ENCODE data around the gene PRICKLE3. TPM values are rescaled to one million over a fixed set of nuclear protein-coding genes. Genes with fewer than 3 reads are reported as not detected.

PRICKLE3 gene
- total and polyA plus RNA-seq, 7 experiments from 2014 or later, result 1.4 to 19.8 (median 9.0) TPM

- H3K4me3 Mint-ChIP-seq, result peak overlapping the region; percentile 76 to 87 (median 80)
- CTCF ChIA-PET, result no interaction called here
- Histone ChIP-seq H3K36me3 (ENCODE audit: control insufficient read depth in 2 of 3, insufficient read depth in 3 of 3, low read length in 3 of 3) (no peaks in the 10 kb centered on the region), H3K27ac (ENCODE audit: low read depth, low read length) (peak overlapping the region; percentile 71), H3K27me3 (ENCODE audit: control insufficient read depth in 2 of 2, insufficient read depth in 2 of 2, low read length in 2 of 2) (no peaks in the 10 kb centered on the region), H3K4me1 (ENCODE audit: control insufficient read depth in 2 of 2, insufficient read depth in 2 of 2, low read length in 2 of 2) (peaks cover 0 to 4% of the 10 kb centered on the region in 2 donors), H3K9me3 (ENCODE audit: control insufficient read depth in 2 of 3, low read length in 3 of 3) (no peaks in the 10 kb centered on the region), H3K4me3 (ENCODE audit: low read length) (peak overlapping the region; percentile 28)
- no peaks in the 10 kb centered on the region for H3K27me3 Mint-ChIP-seq
- POLR2A ChIA-PET, result interaction anchor here (0.6 to 1.5 kb wide), 3 partner anchors 37 to 75 kb away, joined by 3 to 4 read pairs (median 3); no protein-coding TSS in a partner anchor
- H3K9me3 Mint-ChIP-seq, result peaks cover 0 to 4% (median 0%) of the 10 kb centered on the region in 11 donors
- peaks cover 6 to 26% (median 21%) of the 10 kb centered on the region in 7 donors for H3K4me1 Mint-ChIP-seq
- peak overlapping the region; percentile 67 to 94 (median 88) for H3K27ac Mint-ChIP-seq
- intact Hi-C loops (cut with micrococcal nuclease), result loop anchor here (1.0 to 2.0 kb wide), 4 partner anchors 30 to 524 kb away; partner anchors contain the start of genes PPP1R3F (in 2 of the 2) and SYP (in 2 of the 2)
- ATAC-seq (peak; percentile 78), DNase-seq (peak; percentile 19 to 63 (median 44))
- no peaks in the 10 kb centered on the region for H3K36me3 Mint-ChIP-seq
Observed at GRCh38 chrX:49230500-49231232, 44.5 kb upstream of the PRICKLE3 start.

GRCh38 chrX:49228185-49228584, 42.0 kb upstream of the PRICKLE3 start:
- no peak overlapping the region for H3K4me3 Mint-ChIP-seq
- H3K36me3 Mint-ChIP-seq, result no peaks in the 10 kb centered on the region

DNA sequence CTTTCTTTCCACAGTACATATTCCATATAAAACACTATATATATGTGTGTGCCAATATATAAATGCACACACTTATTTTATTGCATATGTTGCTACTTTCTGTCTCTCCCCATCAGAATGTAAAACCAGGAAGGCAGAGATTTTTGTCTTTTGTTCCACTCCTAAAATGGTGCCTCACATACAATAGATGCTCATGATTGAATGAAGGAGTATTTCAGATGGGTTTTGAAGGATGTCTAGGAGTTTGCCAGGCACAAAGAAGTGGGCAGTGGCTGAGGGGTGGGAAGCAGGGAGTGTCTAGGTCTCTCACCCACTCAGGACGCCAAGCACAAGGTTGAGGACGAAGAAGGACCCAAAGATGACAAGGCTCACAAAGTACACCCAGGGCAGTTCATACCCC, 41.6 kb upstream of the PRICKLE3 start:
- Mint-ChIP-seq H3K9me3 (peaks cover 0 to 4% (median 0%) of the 10 kb centered on the region in 11 donors), H3K27me3 (peaks cover 0 to 9% (median 0%) of the 10 kb centered on the region in 5 donors), H3K4me1 (peaks cover 4 to 20% (median 14%) of the 10 kb centered on the region in 7 donors), H3K27ac (peak overlapping the region in 1 of 9 donors; percentile 22), H3K36me3 (no peaks in the 10 kb centered on the region), H3K4me3 (peak overlapping the region in 1 of 10 donors; percentile 42)
- no peak for ATAC-seq
- Histone ChIP-seq H3K36me3 (ENCODE audit: control insufficient read depth in 2 of 3, insufficient read depth in 3 of 3, low read length in 3 of 3) (no peaks in the 10 kb centered on the region), H3K27me3 (ENCODE audit: control insufficient read depth in 2 of 2, insufficient read depth in 2 of 2, low read length in 2 of 2) (no peaks in the 10 kb centered on the region), H3K4me3 (ENCODE audit: low read length) (no peak overlapping the region), H3K27ac (ENCODE audit: low read depth, low read length) (no peak overlapping the region), H3K4me1 (ENCODE audit: control insufficient read depth in 2 of 2, insufficient read depth in 2 of 2, low read length in 2 of 2) (peaks cover 0 to 4% of the 10 kb centered on the region in 2 donors), H3K9me3 (ENCODE audit: control insufficient read depth in 2 of 3, low read length in 3 of 3) (no peaks in the 10 kb centered on the region)
- intact Hi-C loops (cut with micrococcal nuclease), result no loop called here
- ChIA-PET POLR2A (no interaction called here), CTCF (no interaction called here)
- no peak for DNase-seq

More at GRCh38 chrX:49228185-49228584, 42.0 kb upstream of the PRICKLE3 start:
- Histone ChIP-seq H3K27ac (ENCODE audit: low read depth, low read length) (no peak overlapping the region), H3K27me3 (ENCODE audit: control insufficient read depth in 2 of 2, insufficient read depth in 2 of 2, low read length in 2 of 2) (no peaks in the 10 kb centered on the region), H3K4me1 (ENCODE audit: control insufficient read depth in 2 of 2, insufficient read depth in 2 of 2, low read length in 2 of 2) (peaks cover 0 to 4% of the 10 kb centered on the region in 2 donors), H3K4me3 (ENCODE audit: low read length) (no peak overlapping the region), H3K36me3 (ENCODE audit: control insufficient read depth in 2 of 3, insufficient read depth in 3 of 3, low read length in 3 of 3) (no peaks in the 10 kb centered on the region), H3K9me3 (ENCODE audit: control insufficient read depth in 2 of 3, low read length in 3 of 3) (no peaks in the 10 kb centered on the region)
- POLR2A ChIA-PET, result interaction anchor here (1.2 kb wide), 1 partner anchor 41 kb away, joined by 3 read pairs; no protein-coding TSS in a partner anchor
- Mint-ChIP-seq H3K27ac (no peak overlapping the region), H3K9me3 (peaks cover 0 to 4% (median 0%) of the 10 kb centered on the region in 11 donors), H3K4me1 (peaks cover 4 to 20% (median 16%) of the 10 kb centered on the region in 7 donors), H3K27me3 (peaks cover 0 to 8% (median 0%) of the 10 kb centered on the region in 5 donors)
- ATAC-seq, result no peak
- no peak for DNase-seq
- CTCF ChIA-PET, result no interaction called here
- intact Hi-C loops (cut with micrococcal nuclease), result no loop called here

- Mint-ChIP-seq H3K27me3 (peaks cover 0 to 10% (median 0%) of the 10 kb centered on the region in 5 donors), H3K36me3 (no peaks in the 10 kb centered on the region), H3K4me3 (no peak overlapping the region), H3K4me1 (peaks cover 4 to 20% (median 12%) of the 10 kb centered on the region in 7 donors), H3K27ac (no peak overlapping the region), H3K9me3 (peaks cover 0 to 4% (median 0%) of the 10 kb centered on the region in 11 donors)
- Histone ChIP-seq H3K4me1 (ENCODE audit: control insufficient read depth in 2 of 2, insufficient read depth in 2 of 2, low read length in 2 of 2) (peaks cover 0 to 4% of the 10 kb centered on the region in 2 donors), H3K27me3 (ENCODE audit: control insufficient read depth in 2 of 2, insufficient read depth in 2 of 2, low read length in 2 of 2) (no peaks in the 10 kb centered on the region), H3K36me3 (ENCODE audit: control insufficient read depth in 2 of 3, insufficient read depth in 3 of 3, low read length in 3 of 3) (no peaks in the 10 kb centered on the region), H3K27ac (ENCODE audit: low read depth, low read length) (no peak overlapping the region), H3K9me3 (ENCODE audit: control insufficient read depth in 2 of 3, low read length in 3 of 3) (no peaks in the 10 kb centered on the region), H3K4me3 (ENCODE audit: low read length) (no peak overlapping the region)
- ATAC-seq (no peak), DNase-seq (no peak)
- CTCF ChIA-PET, result no interaction called here
- intact Hi-C loops (cut with micrococcal nuclease), result no loop called here
- POLR2A ChIA-PET, result no interaction called here
Observed at GRCh38 chrX:49226946-49227345, 40.8 kb upstream of the PRICKLE3 start.

- ChIA-PET POLR2A (no interaction called here), CTCF (no interaction called here)
- H3K27ac ChIP-seq (ENCODE audit: low read depth, low read length), result no peak overlapping the region
- no peak overlapping the region for H3K4me3 Mint-ChIP-seq
- H3K27me3 Mint-ChIP-seq, result peaks cover 0 to 10% (median 0%) of the 10 kb centered on the region in 5 donors
- no peak for ATAC-seq
- H3K9me3 ChIP-seq (ENCODE audit: control insufficient read depth in 2 of 3, low read length in 3 of 3), result no peaks in the 10 kb centered on the region
- peaks cover 0 to 4% (median 0%) of the 10 kb centered on the region in 11 donors for H3K9me3 Mint-ChIP-seq
- H3K4me1 Mint-ChIP-seq, result peaks cover 0 to 13% (median 6%) of the 10 kb centered on the region in 7 donors
- H3K27ac Mint-ChIP-seq, result no peak overlapping the region
- no peaks in the 10 kb centered on the region for H3K36me3 ChIP-seq (ENCODE audit: control insufficient read depth in 2 of 3, insufficient read depth in 3 of 3, low read length in 3 of 3)
- no peaks in the 10 kb centered on the region for H3K27me3 ChIP-seq (ENCODE audit: control insufficient read depth in 2 of 2, insufficient read depth in 2 of 2, low read length in 2 of 2)
- intact Hi-C loops (cut with micrococcal nuclease), result no loop called here
- H3K4me1 ChIP-seq (ENCODE audit: control insufficient read depth in 2 of 2, insufficient read depth in 2 of 2, low read length in 2 of 2), result peaks cover 0 to under 1% of the 10 kb centered on the region in 2 donors
- no peaks in the 10 kb centered on the region for H3K36me3 Mint-ChIP-seq
- no peak for DNase-seq
- H3K4me3 ChIP-seq (ENCODE audit: low read length), result no peak overlapping the region
Observed at GRCh38 chrX:49225858-49226257, 39.7 kb upstream of the PRICKLE3 start.

DNA sequence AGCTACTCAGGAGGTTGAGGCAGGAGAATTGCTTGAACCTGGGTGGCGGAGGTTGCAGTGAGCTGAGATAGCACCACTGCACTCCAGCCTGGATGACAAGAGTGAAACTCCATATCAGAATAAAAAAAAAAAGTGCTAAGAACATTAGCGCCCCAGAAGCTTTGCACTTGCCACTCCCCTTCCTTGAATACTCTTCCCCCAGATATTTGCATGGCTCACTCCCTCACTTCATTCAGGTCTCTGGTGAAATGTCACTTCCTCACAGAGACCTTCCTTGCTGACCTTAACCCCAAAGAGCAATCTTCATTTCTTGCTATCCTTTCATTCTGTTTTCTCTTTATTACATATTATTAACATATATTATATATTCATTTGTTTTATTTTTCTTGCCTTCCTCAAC, 35.7 kb upstream of the PRICKLE3 start:
- peaks cover 0 to 10% (median 0%) of the 10 kb centered on the region in 5 donors for H3K27me3 Mint-ChIP-seq
- H3K4me1 Mint-ChIP-seq, result peaks cover 0 to 4% (median 0%) of the 10 kb centered on the region in 7 donors
- no peaks in the 10 kb centered on the region for H3K9me3 ChIP-seq (ENCODE audit: control insufficient read depth in 2 of 3, low read length in 3 of 3)
- no peaks in the 10 kb centered on the region for H3K36me3 Mint-ChIP-seq
- no peak overlapping the region for H3K27ac Mint-ChIP-seq
- ChIA-PET CTCF (no interaction called here), POLR2A (no interaction called here)
- H3K9me3 Mint-ChIP-seq, result no peaks in the 10 kb centered on the region
- DNase-seq (no peak), ATAC-seq (no peak)
- H3K4me1 ChIP-seq (ENCODE audit: control insufficient read depth in 2 of 2, insufficient read depth in 2 of 2, low read length in 2 of 2), result no peaks in the 10 kb centered on the region
- no peak overlapping the region for H3K4me3 ChIP-seq (ENCODE audit: low read length)
- no peak overlapping the region for H3K27ac ChIP-seq (ENCODE audit: low read depth, low read length)
- intact Hi-C loops (cut with micrococcal nuclease), result no loop called here
- no peaks in the 10 kb centered on the region for H3K27me3 ChIP-seq (ENCODE audit: control insufficient read depth in 2 of 2, insufficient read depth in 2 of 2, low read length in 2 of 2)
- no peaks in the 10 kb centered on the region for H3K36me3 ChIP-seq (ENCODE audit: control insufficient read depth in 2 of 3, insufficient read depth in 3 of 3, low read length in 3 of 3)
- H3K4me3 Mint-ChIP-seq, result no peak overlapping the region
